DOHH2 (cell line): Measurements from ENCODE around the gene CNN2.

Experiments used
- CTCF ChIP-seq: fragments of 200-600 bp; sonication (generic); IDR thresholded peaks from one replicate; pipeline ENCODE4 v1.5.1; 2014; ENCODE audit warnings: antibody characterized with exemption, mild to moderate bottlenecking, low read depth, low read length; ENCODE audit not compliant: poor library complexity, severe bottlenecking
- EZH2phosphoT487 ChIP-seq: fragments of 200-600 bp; sonication (generic); IDR thresholded peaks from 2 replicates; pipeline ENCODE4 v1.6.1; 2017; ENCODE audit warnings: borderline replicate concordance, mild to moderate bottlenecking, antibody characterized with exemption, low read length, moderate library complexity, mixed read lengths

- TF ChIP-seq CTCF (no peak), EZH2phosphoT487 (no peak)
Observed at GRCh38 chr19:1018393-1018792, 8.0 kb upstream of the CNN2 start.
